Suprapubic skin (tissue), 4 donors: Measurements from ENCODE around the gene SLC15A1. TPM values are rescaled to one million over a fixed set of nuclear protein-coding genes. Genes with fewer than 3 reads are reported as not detected.

ENCODE experiments used
- DNase-seq, 2 donors: peaks; one replicate each; pipeline ENCODE4 v3.0.0-alpha.2; 2019; ENCODE audit warnings: low spot score in 2 of 2
- H3K27ac ChIP-seq: fragments of 200-600 bp; sonication (generic); one replicate; pipeline ENCODE4 v1.5.1; 2019
- H3K27me3 ChIP-seq: fragments of 200-600 bp; sonication (generic); one replicate; pipeline ENCODE4 v1.5.1; 2019
- H3K36me3 ChIP-seq: fragments of 200-600 bp; sonication (generic); one replicate; pipeline ENCODE4 v1.5.1; 2019
- H3K4me1 ChIP-seq: fragments of 200-600 bp; sonication (generic); one replicate; pipeline ENCODE4 v1.5.1; 2019
- H3K4me3 ChIP-seq: fragments of 200-600 bp; sonication (generic); one replicate; pipeline ENCODE4 v1.5.1; 2019; ENCODE audit warnings: mild to moderate bottlenecking
- H3K9me3 ChIP-seq: fragments of 200-600 bp; sonication (generic); one replicate; pipeline ENCODE4 v1.5.1; 2019
- EP300 ChIP-seq: sonication (generic); formaldehyde crosslinking; IDR thresholded peaks from one replicate; pipeline ENCODE4 v1.6.1; 2017; ENCODE audit warnings: antibody characterized with exemption
- POLR2A ChIP-seq, 2 donors: fragments of 450-650 bp; IDR thresholded peaks; one replicate each; pipeline ENCODE4 v1.6.1; 2017; ENCODE audit warnings: antibody characterized with exemption in 2 of 2, mild to moderate bottlenecking in 2 of 2, moderate library complexity in 2 of 2
- POLR2AphosphoS5 ChIP-seq, 3 donors: sonication (generic); formaldehyde crosslinking; IDR thresholded peaks; one replicate each; pipeline ENCODE4 v1.6.1; 2017; ENCODE audit warnings: antibody characterized with exemption in 3 of 3
- WGBS: methylation state at CpG from one replicate; pipeline ENCODE4 v1.1.5; 2018; 5-methylcytosine and 5-hydroxymethylcytosine counted together
- total RNA-seq, 4 donors: library from RNA; depleted of rRNA; stranded (reverse); fragments of >200 nt; gene quantifications; one replicate each; pipeline ENCODE4 v1.1.0, GENCODE V29; 2016
- TF ChIP-seq, protein P1 (sequence below), 2 donors: fragments of 200-600 bp in 1 of 2; fragments of 450-650 bp in 1 of 2; sonication (generic) in 1 of 2; IDR thresholded peaks; one replicate each; pipeline ENCODE4 v1.5.1; 2016 to 2019; ENCODE audit warnings: antibody characterized with exemption in 2 of 2, mild to moderate bottlenecking in 1 of 2, moderate library complexity in 1 of 2

The SLC15A1 gene
- total RNA-seq, 4 donors from 2014 or later = 34.1 to 64.3 (median 62.4) TPM

GRCh38 chr13:98792785-98793495 is 40.5 kb upstream of the SLC15A1 start:
- TF ChIP-seq POLR2AphosphoS5 (IDR thresholded peaks at IDR 0.05) (no peak), POLR2A (IDR thresholded peaks at IDR 0.05) (no peak), EP300 (no peak)
- TF ChIP-seq, protein P1, sequence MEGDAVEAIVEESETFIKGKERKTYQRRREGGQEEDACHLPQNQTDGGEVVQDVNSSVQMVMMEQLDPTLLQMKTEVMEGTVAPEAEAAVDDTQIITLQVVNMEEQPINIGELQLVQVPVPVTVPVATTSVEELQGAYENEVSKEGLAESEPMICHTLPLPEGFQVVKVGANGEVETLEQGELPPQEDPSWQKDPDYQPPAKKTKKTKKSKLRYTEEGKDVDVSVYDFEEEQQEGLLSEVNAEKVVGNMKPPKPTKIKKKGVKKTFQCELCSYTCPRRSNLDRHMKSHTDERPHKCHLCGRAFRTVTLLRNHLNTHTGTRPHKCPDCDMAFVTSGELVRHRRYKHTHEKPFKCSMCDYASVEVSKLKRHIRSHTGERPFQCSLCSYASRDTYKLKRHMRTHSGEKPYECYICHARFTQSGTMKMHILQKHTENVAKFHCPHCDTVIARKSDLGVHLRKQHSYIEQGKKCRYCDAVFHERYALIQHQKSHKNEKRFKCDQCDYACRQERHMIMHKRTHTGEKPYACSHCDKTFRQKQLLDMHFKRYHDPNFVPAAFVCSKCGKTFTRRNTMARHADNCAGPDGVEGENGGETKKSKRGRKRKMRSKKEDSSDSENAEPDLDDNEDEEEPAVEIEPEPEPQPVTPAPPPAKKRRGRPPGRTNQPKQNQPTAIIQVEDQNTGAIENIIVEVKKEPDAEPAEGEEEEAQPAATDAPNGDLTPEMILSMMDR (IDR thresholded peaks at IDR 0.05) = no peak
- H3K36me3 ChIP-seq = peaks cover 57% of the 10 kb centered on the region
- no peaks in the 10 kb centered on the region for H3K4me1 ChIP-seq
- no peak overlapping the region for H3K4me3 ChIP-seq
- no peak overlapping the region for H3K27ac ChIP-seq
- WGBS = 91% methylated on average over 10 of the region's 11 CpGs
- no peak for DNase-seq
- H3K27me3 ChIP-seq = no peaks in the 10 kb centered on the region
- H3K9me3 ChIP-seq = no peaks in the 10 kb centered on the region

DNA sequence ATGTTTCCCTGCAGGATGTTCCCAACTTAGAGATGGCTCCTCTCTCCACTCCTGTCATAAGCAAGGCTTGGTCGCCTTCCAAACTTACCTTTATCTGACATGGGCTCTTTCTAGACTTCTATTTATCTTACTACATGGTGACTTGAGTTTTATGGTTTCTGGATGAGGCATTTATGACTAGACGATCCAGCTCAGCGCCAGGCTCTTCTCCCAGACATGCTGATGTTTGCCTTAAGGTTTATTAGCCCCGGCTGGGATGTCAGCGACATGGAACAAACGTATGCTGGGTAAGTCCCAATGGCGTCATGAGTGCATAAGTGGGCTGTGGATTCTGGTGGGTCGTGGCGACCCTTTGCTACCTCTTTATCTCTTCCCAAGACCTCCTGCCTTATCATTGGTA is 39.8 kb upstream of the SLC15A1 start:
- TF ChIP-seq POLR2AphosphoS5 (IDR thresholded peaks at IDR 0.05) (no peak), EP300 (no peak), POLR2A (IDR thresholded peaks at IDR 0.05) (no peak)
- TF ChIP-seq, protein P1 (IDR thresholded peaks at IDR 0.05) = no peak
- Histone ChIP-seq H3K4me1 (no peaks in the 10 kb centered on the region), H3K9me3 (no peaks in the 10 kb centered on the region), H3K27ac (no peak overlapping the region), H3K36me3 (peaks cover 51% of the 10 kb centered on the region), H3K4me3 (no peak overlapping the region), H3K27me3 (no peaks in the 10 kb centered on the region)
- 83% methylated on average over 9 of the region's 9 CpGs for whole genome bisulfite sequencing
- DNase-seq = no peak

GRCh38 chr13:98791611-98792010 is 39.1 kb upstream of the SLC15A1 start:
- 93% methylated on average over 7 of the region's 7 CpGs for WGBS
- DNase-seq = no peak
- Histone ChIP-seq H3K36me3 (peaks cover 43% of the 10 kb centered on the region), H3K9me3 (no peaks in the 10 kb centered on the region), H3K4me1 (no peaks in the 10 kb centered on the region), H3K27ac (no peak overlapping the region), H3K27me3 (no peaks in the 10 kb centered on the region), H3K4me3 (no peak overlapping the region)
- no peak for TF ChIP-seq POLR2A (IDR thresholded peaks at IDR 0.05)
- TF ChIP-seq POLR2AphosphoS5 (IDR thresholded peaks at IDR 0.05) = no peak
- TF ChIP-seq EP300 = no peak
- TF ChIP-seq, protein P1 (IDR thresholded peaks at IDR 0.05) = no peak

DNA sequence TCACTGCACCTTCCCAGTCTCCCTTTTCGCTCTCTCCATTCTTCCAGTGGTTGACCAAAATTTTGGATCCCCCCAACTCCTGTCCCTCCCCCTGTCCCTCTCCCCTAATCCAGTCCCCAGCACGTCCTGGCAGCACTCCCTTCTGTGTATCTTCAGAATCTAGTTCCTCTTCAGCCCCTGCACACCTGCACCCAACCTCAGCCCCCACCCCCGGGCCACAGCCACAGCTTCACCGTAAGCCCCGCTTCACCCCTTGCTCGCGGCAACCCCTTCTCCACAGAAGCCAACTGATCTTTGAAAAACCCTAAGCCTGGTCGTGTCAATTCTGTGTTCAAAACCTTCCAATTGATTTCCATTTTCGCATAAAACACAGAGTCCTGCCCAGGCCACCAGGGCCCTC is 35.5 kb upstream of the SLC15A1 start:
- Histone ChIP-seq H3K9me3 (no peaks in the 10 kb centered on the region), H3K27me3 (no peaks in the 10 kb centered on the region), H3K4me1 (no peaks in the 10 kb centered on the region), H3K4me3 (no peak overlapping the region), H3K27ac (no peak overlapping the region), H3K36me3 (peaks cover 7% of the 10 kb centered on the region)
- WGBS = 86% methylated on average over 9 of the region's 9 CpGs
- DNase-seq = no peak
- no peak for TF ChIP-seq EP300
- no peak for TF ChIP-seq POLR2AphosphoS5 (IDR thresholded peaks at IDR 0.05)
- TF ChIP-seq, protein P1 (IDR thresholded peaks at IDR 0.05) = no peak
- no peak for TF ChIP-seq POLR2A (IDR thresholded peaks at IDR 0.05)

DNA sequence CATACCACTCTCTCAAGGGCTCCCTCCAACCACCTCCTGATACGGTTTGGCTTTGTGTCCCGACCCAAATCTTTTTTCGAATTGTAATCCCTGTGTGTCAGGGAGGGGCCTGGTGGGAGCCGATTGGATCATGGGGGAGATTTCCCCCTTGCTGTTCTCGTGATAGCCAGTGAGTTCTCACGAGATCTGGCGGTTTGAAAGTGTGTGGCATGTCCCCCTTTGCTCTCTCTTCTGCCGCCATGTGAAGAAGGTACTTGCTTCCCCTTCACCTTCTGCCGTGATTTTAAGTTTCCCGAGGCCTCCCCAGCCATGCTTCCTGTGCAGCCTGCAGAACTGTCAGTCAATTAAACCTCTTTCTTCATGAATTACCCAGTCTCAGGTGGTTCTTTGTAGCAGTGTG is 34.7 kb upstream of the SLC15A1 start:
- Histone ChIP-seq H3K36me3 (no peaks in the 10 kb centered on the region), H3K27ac (no peak overlapping the region), H3K4me3 (no peak overlapping the region), H3K9me3 (no peaks in the 10 kb centered on the region), H3K27me3 (no peaks in the 10 kb centered on the region), H3K4me1 (no peaks in the 10 kb centered on the region)
- TF ChIP-seq POLR2AphosphoS5 (IDR thresholded peaks at IDR 0.05) (no peak), POLR2A (IDR thresholded peaks at IDR 0.05) (no peak), EP300 (no peak)
- TF ChIP-seq, protein P1 (IDR thresholded peaks at IDR 0.05) = no peak
- DNase-seq = no peak
- WGBS = 86% methylated on average over 10 of the region's 10 CpGs
